Right kidney (tissue), 1 donor: ENCODE measurements around the gene IARS1.

Source experiments
- DNase-seq: peaks from one replicate; pipeline ENCODE4 v3.0.0-alpha.2; 2016

IARS1 gene

GRCh38 chr9:92245005-92245797 is 48.3 kb downstream of the IARS1 start:
- no peak for DNase-seq
